Neural cell (in vitro differentiated cells): ENCODE results near the gene SEL1L3. TPM values are rescaled to one million over a fixed set of nuclear protein-coding genes. Genes with fewer than 3 reads are reported as not detected.

ENCODE experiments used
- H2AFZ ChIP-seq: fragments of 200-600, 300-800 bp; sonication (generic), shearing (Covaris generic); 2 replicates; pipeline ENCODE4 v1.6.0; 2014; ENCODE audit warnings: low read depth, mild to moderate bottlenecking, antibody characterized with exemption, low read length, moderate library complexity
- H3F3A ChIP-seq: fragments of 200-600 bp; shearing (Covaris generic); 2 replicates; pipeline ENCODE4 v1.6.1; 2016; ENCODE audit warnings: mild to moderate bottlenecking, moderate library complexity, mixed read lengths, antibody characterized with exemption, low read length; ENCODE audit not compliant: insufficient read depth, poor library complexity, severe bottlenecking
- H3K27ac ChIP-seq: fragments of 200-600, 300-800 bp; sonication (generic), shearing (Covaris generic); 2 replicates; pipeline ENCODE4 v1.5.1; 2014; ENCODE audit warnings: mild to moderate bottlenecking, low read length, moderate library complexity
- H3K27me3 ChIP-seq: fragments of 300-800, 200-600 bp; sonication (generic), shearing (Covaris generic); 2 replicates; pipeline ENCODE4 v1.6.0; 2014; ENCODE audit warnings: mild to moderate bottlenecking, low read depth, low read length, moderate library complexity; ENCODE audit not compliant: insufficient read depth
- H3K36me3 ChIP-seq: fragments of 300-800, 200-600 bp; sonication (generic), shearing (Covaris generic); 2 replicates; pipeline ENCODE4 v1.5.1; 2014; ENCODE audit warnings: mild to moderate bottlenecking, antibody characterized with exemption, low read length, moderate library complexity; ENCODE audit not compliant: insufficient read depth
- H3K4me2 ChIP-seq: fragments of 300-800, 200-600 bp; sonication (generic), shearing (Covaris generic); 2 replicates; pipeline ENCODE4 v1.6.0; 2014; ENCODE audit warnings: mild to moderate bottlenecking, low read length
- H3K4me3 ChIP-seq: fragments of 300-800, 200-600 bp; sonication (generic), shearing (Covaris generic); 2 replicates; pipeline ENCODE4 v1.5.1; 2014; ENCODE audit warnings: mild to moderate bottlenecking, low read length, moderate library complexity
- H3K79me2 ChIP-seq: fragments of 200-600 bp; shearing (Covaris generic); replicated peaks from 2 replicates; pipeline ENCODE4 v1.6.0; 2014; ENCODE audit warnings: mild to moderate bottlenecking, low read length, moderate library complexity; ENCODE audit not compliant: insufficient read depth
- H3K9ac ChIP-seq: fragments of 300-800, 200-600 bp; sonication (generic), shearing (Covaris generic); 2 replicates; pipeline ENCODE4 v1.6.1; 2016; ENCODE audit warnings: mild to moderate bottlenecking, low read length, mixed read lengths
- H3K9me2 ChIP-seq: fragments of 200-600 bp; shearing (Covaris generic); 2 replicates; pipeline ENCODE4 v1.6.1; 2016; ENCODE audit warnings: mild to moderate bottlenecking, low read length, mixed read lengths; ENCODE audit not compliant: insufficient read depth
- H3K9me3 ChIP-seq: fragments of 200-600, 300-800 bp; sonication (generic), shearing (Covaris generic); 2 replicates; pipeline ENCODE4 v1.6.1; 2016; ENCODE audit warnings: mild to moderate bottlenecking, mixed run types, low read length, moderate library complexity, mixed read lengths
- H4K20me1 ChIP-seq: fragments of 200-600 bp; shearing (Covaris generic); 2 replicates; pipeline ENCODE4 v1.6.1; 2016; ENCODE audit warnings: mild to moderate bottlenecking, mixed run types; ENCODE audit not compliant: insufficient read depth
- CTCF ChIP-seq: fragments of 450-650 bp; IDR thresholded peaks from 2 replicates; pipeline ENCODE4 v1.5.1; 2014; ENCODE audit warnings: antibody characterized with exemption, mild to moderate bottlenecking, moderate library complexity; ENCODE audit not compliant: poor library complexity, severe bottlenecking
- EP300 ChIP-seq: fragments of 450-650 bp; conservative IDR thresholded peaks from 2 replicates; pipeline ENCODE4 v1.6.1; 2014; ENCODE audit warnings: antibody characterized with exemption, mild to moderate bottlenecking, moderate library complexity; ENCODE audit not compliant: poor library complexity, severe bottlenecking
- EZH2 ChIP-seq: fragments of 200-600, 300-800 bp; shearing (Covaris generic), sonication (generic); IDR thresholded peaks from 2 replicates; pipeline ENCODE4 v1.6.1; 2014; ENCODE audit warnings: antibody characterized with exemption, low read length, borderline replicate concordance, mild to moderate bottlenecking; ENCODE audit not compliant: insufficient read depth, poor library complexity, severe bottlenecking
- MXI1 ChIP-seq: fragments of 450-650 bp; conservative IDR thresholded peaks from 2 replicates; pipeline ENCODE4 v1.6.1; 2014; ENCODE audit warnings: antibody characterized with exemption, mild to moderate bottlenecking; ENCODE audit not compliant: poor library complexity, severe bottlenecking
- POLR2AphosphoS5 ChIP-seq: IDR thresholded peaks from 2 replicates; pipeline ENCODE4 v1.6.1; 2012
- RAD21 ChIP-seq: fragments of 450-650 bp; conservative IDR thresholded peaks from 2 replicates; pipeline ENCODE4 v1.6.1; 2014; ENCODE audit warnings: antibody characterized with exemption, mild to moderate bottlenecking, moderate library complexity
- REST ChIP-seq: IDR thresholded peaks from 2 replicates; pipeline ENCODE4 v1.6.1; 2012; ENCODE audit warnings: borderline replicate concordance
- SMC3 ChIP-seq: fragments of 450-650 bp; conservative IDR thresholded peaks from 2 replicates; pipeline ENCODE4 v1.6.1; 2014; ENCODE audit warnings: antibody characterized with exemption, mild to moderate bottlenecking, moderate library complexity; ENCODE audit not compliant: poor library complexity
- TAF1 ChIP-seq: IDR thresholded peaks from 2 replicates; pipeline ENCODE4 v1.6.1; 2012; ENCODE audit warnings: low read depth
- polyA plus RNA-seq: library from polyadenylated mRNA; depleted of rRNA; stranded (reverse); fragments of >200 nt; gene quantifications from 2 replicates; pipeline ENCODE4 v1.2.3, GENCODE V29; 2014

The SEL1L3 gene
- polyA plus RNA-seq, 1 donor from 2014 or later = 2.0 TPM

GRCh38 chr4:25816591-25817058 lies 46.2 kb downstream of the SEL1L3 start:
- TF ChIP-seq REST (no peak), CTCF (no peak), TAF1 (no peak), MXI1 (no peak), RAD21 (no peak), EZH2 (no peak), POLR2AphosphoS5 (no peak), SMC3 (no peak), EP300 (no peak)
- Histone ChIP-seq H3K27ac (no peak overlapping the region), H4K20me1 (no peaks in the 10 kb centered on the region), H3K36me3 (no peaks in the 10 kb centered on the region), H3K9me2 (no peaks in the 10 kb centered on the region), H3K9ac (no peak overlapping the region), H3K4me2 (no peak overlapping the region), H3K9me3 (no peaks in the 10 kb centered on the region), H3F3A (no peaks in the 10 kb centered on the region), H3K27me3 (no peaks in the 10 kb centered on the region), H2AFZ (no peak overlapping the region), H3K4me3 (no peak overlapping the region), H3K79me2 (no peaks in the 10 kb centered on the region)

GRCh38 chr4:25815586-25815985 lies 47.2 kb downstream of the SEL1L3 start:
- H3K4me2 ChIP-seq = no peak overlapping the region

More at GRCh38 chr4:25815586-25815985, 47.2 kb downstream of the SEL1L3 start:
- TF ChIP-seq TAF1 (no peak), EZH2 (no peak), EP300 (no peak), POLR2AphosphoS5 (no peak), CTCF (no peak), RAD21 (no peak), REST (no peak), MXI1 (no peak), SMC3 (no peak)
- no peaks in the 10 kb centered on the region for H3F3A ChIP-seq
- no peaks in the 10 kb centered on the region for H3K27me3 ChIP-seq
- H3K9ac ChIP-seq = no peak overlapping the region
- no peaks in the 10 kb centered on the region for H3K9me2 ChIP-seq
- H3K4me3 ChIP-seq = no peak overlapping the region
- H3K27ac ChIP-seq = no peak overlapping the region
- H4K20me1 ChIP-seq = no peaks in the 10 kb centered on the region
- no peaks in the 10 kb centered on the region for H3K79me2 ChIP-seq
- H3K36me3 ChIP-seq = no peaks in the 10 kb centered on the region
- H3K9me3 ChIP-seq = no peaks in the 10 kb centered on the region
- no peak overlapping the region for H2AFZ ChIP-seq
